NCI-H2107 treated with DMSO at 0.1 percent for 48 hours (cell line): ENCODE data around the gene CTSS.
"Not testable (repeated sequence)": the region's sequence is repeated elsewhere in the genome, so short reads cannot be mapped to it uniquely, and the experiment has no call there.

Experiments
- DNase-seq: peaks from one replicate; lab custom pipeline; 2025; ENCODE audit not compliant: unreplicated experiment; lab: John Stamatoyannopoulos, UW

The CTSS gene

GRCh38 chr1:150765296-150765976, at the start of gene CTSS:
TSS of gene CTSS (minus strand) at chr1:150765778. CDS start at chr1:150764763, 1,015 bp downstream.
- DNase-seq = peak; percentile 88

- peak; percentile 38 for DNase-seq
Measured at GRCh38 chr1:150813028-150813707, 47.6 kb upstream of the CTSS start.

- no peak for DNase-seq
Measured at GRCh38 chr1:150810958-150811659, 45.5 kb upstream of the CTSS start.

- no peak for DNase-seq
Measured at GRCh38 chr1:150809651-150810050, 44.1 kb upstream of the CTSS start.

GRCh38 chr1:150808846-150809245, 43.3 kb upstream of the CTSS start:
- DNase-seq = no peak

GRCh38 chr1:150808121-150808520, 42.5 kb upstream of the CTSS start, which contains the start of gene CTSK:
TSS of gene CTSK (minus strand) at chr1:150808260. CDS start at chr1:150806805, 1,455 bp downstream.
- DNase-seq = no peak

- no peak for DNase-seq
Measured at GRCh38 chr1:150807249-150808023, 41.9 kb upstream of the CTSS start.

- DNase-seq = no peak
Measured at GRCh38 chr1:150805899-150806298, 40.3 kb upstream of the CTSS start.

- DNase-seq = no peak
Measured at GRCh38 chr1:150804671-150805070, 39.1 kb upstream of the CTSS start.

- DNase-seq = no peak
Measured at GRCh38 chr1:150799089-150799488, 33.5 kb upstream of the CTSS start.

GRCh38 chr1:150798525-150798924, 32.9 kb upstream of the CTSS start:
- DNase-seq = peak; percentile 63

GRCh38 chr1:150796374-150796773, 30.8 kb upstream of the CTSS start:
- no peak for DNase-seq

GRCh38 chr1:150793778-150794177, 28.2 kb upstream of the CTSS start:
- DNase-seq = not testable (repeated sequence)

GRCh38 chr1:150793221-150793620, 27.6 kb upstream of the CTSS start:
- no peak for DNase-seq

GRCh38 chr1:150791585-150791984, 26.0 kb upstream of the CTSS start:
- DNase-seq = no peak

GRCh38 chr1:150789396-150789795, 23.8 kb upstream of the CTSS start:
- DNase-seq = no peak

- no peak for DNase-seq
Measured at GRCh38 chr1:150788946-150789345, 23.4 kb upstream of the CTSS start.

GRCh38 chr1:150787455-150787854, 21.9 kb upstream of the CTSS start:
- DNase-seq = no peak

GRCh38 chr1:150780510-150780909, 14.9 kb upstream of the CTSS start:
- DNase-seq = no peak

GRCh38 chr1:150778409-150778808, 12.8 kb upstream of the CTSS start:
- DNase-seq = peak; percentile 57

GRCh38 chr1:150777544-150777943, 12.0 kb upstream of the CTSS start:
- DNase-seq = no peak
